SU-DHL-6 (cell line): ENCODE measurements around the gene CCDC102A.

ENCODE experiments used
- CTCF ChIP-seq: fragments of 200-600 bp; sonication (generic); IDR thresholded peaks from one replicate; pipeline ENCODE4 v1.5.1; 2017; ENCODE audit warnings: antibody characterized with exemption, mild to moderate bottlenecking, low read length, moderate library complexity; ENCODE audit not compliant: insufficient read depth, poor library complexity, severe bottlenecking
- EZH2phosphoT487 ChIP-seq: fragments of 200-600 bp; sonication (generic), shearing (Covaris generic); conservative IDR thresholded peaks from 2 replicates; pipeline ENCODE4 v1.6.1; 2018; ENCODE audit warnings: mild to moderate bottlenecking, antibody characterized with exemption, low read length, moderate library complexity, mixed read lengths

GRCh38 chr16:57569306-57569946 lies 33.1 kb upstream of the CCDC102A start:
- TF ChIP-seq CTCF = no peak
- no peak for TF ChIP-seq EZH2phosphoT487
